Smooth muscle cell of the coronary artery (primary cell): Measurements from ENCODE around the gene ZNF710. TPM values are rescaled to one million over a fixed set of nuclear protein-coding genes. Genes with fewer than 3 reads are reported as not detected.

Experiments used
- total RNA-seq: library from RNA; depleted of rRNA; stranded (reverse); fragments of >200 nt; gene quantifications from 2 replicates; pipeline ENCODE4 v1.2.3, GENCODE V29; 2014; ENCODE audit warnings: low replicate concordance

The ZNF710 gene
- 5.5 and 7.1 TPM in 2 replicates for total RNA-seq

DNA sequence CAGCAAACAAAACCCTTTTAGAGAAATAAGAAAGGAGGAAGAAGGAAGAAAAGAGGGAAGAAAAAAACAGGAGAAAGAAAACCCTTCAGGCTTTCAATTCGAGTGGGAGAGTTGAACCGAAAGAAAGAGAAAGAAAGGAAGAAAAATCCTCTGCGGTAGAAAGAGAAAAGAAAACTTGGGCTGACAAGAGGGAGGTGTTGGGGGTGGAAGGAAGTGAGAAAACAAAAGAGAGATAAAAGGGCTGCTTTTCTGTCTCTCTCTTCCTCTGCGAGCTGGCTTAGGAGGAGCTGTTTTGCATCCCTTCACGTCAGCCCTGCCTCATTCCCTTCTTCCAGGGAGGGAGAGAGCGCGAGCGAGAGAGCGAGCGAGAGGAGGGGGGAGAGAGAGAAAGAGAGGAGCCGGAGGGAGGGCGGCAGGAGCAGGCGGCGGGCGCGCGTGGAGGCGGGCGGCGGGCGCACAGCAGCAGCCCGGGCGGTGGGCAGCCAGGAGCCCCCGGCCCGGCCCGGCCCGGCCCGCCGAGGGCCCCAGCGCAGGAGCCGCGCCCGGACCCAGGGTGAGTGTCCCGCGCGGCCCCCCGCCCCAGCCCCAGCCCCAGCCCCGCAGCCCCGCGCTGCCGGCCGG, at the start of gene ZNF710:
ZNF710 (plus strand) TSS at position 263 of the 621 bp plus-strand sequence. CDS start 65,814 bp downstream, outside the sequence.

GRCh38 chr15:90101969-90102890, 101.1 kb downstream of the ZNF710 start, which contains the start of gene IDH2:
TSS of gene IDH2 (minus strand) at chr15:90102468. CDS start at chr15:90102390, 78 bp downstream.

Other genes with a start within 250 kb of the ZNF710 start
- 0.15 and 1.6 TPM in 2 replicates for gene MESP2, start 225.0 kb upstream of the ZNF710 start, total RNA-seq
- gene ANPEP, start 186.5 kb upstream of the ZNF710 start, total RNA-seq: 4.7 and 35.3 TPM in 2 replicates
- 16.3 and 41.8 TPM in 2 replicates for gene AP3S2, start 107.3 kb upstream of the ZNF710 start, total RNA-seq
- 6.2 and 11.1 TPM in 2 replicates for gene ARPIN, start 88.4 kb upstream of the ZNF710 start, total RNA-seq
- gene IDH2, start 101.1 kb downstream of the ZNF710 start, total RNA-seq: 33.7 and 140 TPM in 2 replicates
- gene SEMA4B, start 200.0 kb downstream of the ZNF710 start, total RNA-seq: 15.6 and 25.9 TPM in 2 replicates
- gene CIB1, start 232.6 kb downstream of the ZNF710 start, total RNA-seq: 31.0 and 74.5 TPM in 2 replicates
- 4.4 and 6.2 TPM in 2 replicates for gene GDPGP1, start 232.9 kb downstream of the ZNF710 start, total RNA-seq
- 0.12 TPM in 1 of 2 replicates, not detected in the other for gene TTLL13, start 248.2 kb downstream of the ZNF710 start, total RNA-seq